DOHH2 (cell line): ENCODE results near the gene OGFOD3.

Experiments
- H3F3A ChIP-seq: fragments of 200-600 bp; sonication (generic), shearing (Covaris generic); 2 replicates; pipeline ENCODE4 v1.6.0; 2016; ENCODE audit warnings: antibody characterized with exemption, mild to moderate bottlenecking; ENCODE audit not compliant: control insufficient read depth, insufficient read depth
- H3K27ac ChIP-seq: fragments of 200-600 bp; sonication (generic); 2 replicates; pipeline ENCODE4 v1.5.1; 2014; ENCODE audit warnings: low read depth, mild to moderate bottlenecking, low read length, moderate library complexity
- H3K27me3 ChIP-seq: fragments of 200-600 bp; sonication (generic); 2 replicates; pipeline ENCODE4 v1.6.1; 2014; ENCODE audit warnings: mild to moderate bottlenecking, low read length, mixed read lengths; ENCODE audit not compliant: control insufficient read depth
- H3K36me3 ChIP-seq: fragments of 200-600 bp; sonication (generic); 2 replicates; pipeline ENCODE4 v1.6.1; 2014; ENCODE audit warnings: mild to moderate bottlenecking, low read length, moderate library complexity, mixed read lengths; ENCODE audit not compliant: control insufficient read depth
- H3K4me1 ChIP-seq: fragments of 200-600 bp; sonication (generic); 2 replicates; pipeline ENCODE4 v1.6.1; 2014; ENCODE audit warnings: mild to moderate bottlenecking, low read length, mixed read lengths; ENCODE audit not compliant: control insufficient read depth
- H3K4me2 ChIP-seq: fragments of 200-600 bp; sonication (generic); 2 replicates; pipeline ENCODE4 v1.6.0; 2014; ENCODE audit warnings: mild to moderate bottlenecking, low read length, moderate library complexity
- H3K4me3 ChIP-seq: fragments of 200-600 bp; sonication (generic); 2 replicates; pipeline ENCODE4 v1.5.1; 2014; ENCODE audit warnings: mild to moderate bottlenecking, low read length, mixed read lengths
- H3K79me2 ChIP-seq: fragments of 200-600 bp; sonication (generic); 2 replicates; pipeline ENCODE4 v1.6.1; 2014; ENCODE audit warnings: mild to moderate bottlenecking, low read length, mixed read lengths; ENCODE audit not compliant: control insufficient read depth
- H3K9me2 ChIP-seq: fragments of 200-600 bp; sonication (generic); replicated peaks from 2 replicates; pipeline ENCODE4 v1.6.1; 2014; ENCODE audit warnings: mild to moderate bottlenecking, low read length, mixed read lengths; ENCODE audit not compliant: control insufficient read depth
- H3K9me3 ChIP-seq: fragments of 200-600 bp; sonication (generic); 2 replicates; pipeline ENCODE4 v1.6.1; 2014; ENCODE audit warnings: antibody characterized with exemption, low read length, mixed read lengths; ENCODE audit not compliant: control insufficient read depth, insufficient read depth
- H4K20me1 ChIP-seq: fragments of 200-600 bp; sonication (generic); 2 replicates; pipeline ENCODE4 v1.6.0; 2014; ENCODE audit warnings: low read depth, mild to moderate bottlenecking, antibody characterized with exemption, low read length, moderate library complexity; ENCODE audit not compliant: control insufficient read depth, insufficient read depth
- EZH2phosphoT487 ChIP-seq: fragments of 200-600 bp; sonication (generic); IDR thresholded peaks from 2 replicates; pipeline ENCODE4 v1.6.1; 2017; ENCODE audit warnings: borderline replicate concordance, mild to moderate bottlenecking, antibody characterized with exemption, low read length, moderate library complexity, mixed read lengths
- TF ChIP-seq, protein P1 (sequence below): fragments of 200-600 bp; sonication (generic); IDR thresholded peaks from one replicate; pipeline ENCODE4 v1.5.1; 2014; ENCODE audit warnings: antibody characterized with exemption, mild to moderate bottlenecking, low read depth, low read length; ENCODE audit not compliant: poor library complexity, severe bottlenecking

Gene OGFOD3

GRCh38 chr17:82445542-82445941 is 27.2 kb upstream of the OGFOD3 start:
- no peak for TF ChIP-seq EZH2phosphoT487
- TF ChIP-seq, protein P1, sequence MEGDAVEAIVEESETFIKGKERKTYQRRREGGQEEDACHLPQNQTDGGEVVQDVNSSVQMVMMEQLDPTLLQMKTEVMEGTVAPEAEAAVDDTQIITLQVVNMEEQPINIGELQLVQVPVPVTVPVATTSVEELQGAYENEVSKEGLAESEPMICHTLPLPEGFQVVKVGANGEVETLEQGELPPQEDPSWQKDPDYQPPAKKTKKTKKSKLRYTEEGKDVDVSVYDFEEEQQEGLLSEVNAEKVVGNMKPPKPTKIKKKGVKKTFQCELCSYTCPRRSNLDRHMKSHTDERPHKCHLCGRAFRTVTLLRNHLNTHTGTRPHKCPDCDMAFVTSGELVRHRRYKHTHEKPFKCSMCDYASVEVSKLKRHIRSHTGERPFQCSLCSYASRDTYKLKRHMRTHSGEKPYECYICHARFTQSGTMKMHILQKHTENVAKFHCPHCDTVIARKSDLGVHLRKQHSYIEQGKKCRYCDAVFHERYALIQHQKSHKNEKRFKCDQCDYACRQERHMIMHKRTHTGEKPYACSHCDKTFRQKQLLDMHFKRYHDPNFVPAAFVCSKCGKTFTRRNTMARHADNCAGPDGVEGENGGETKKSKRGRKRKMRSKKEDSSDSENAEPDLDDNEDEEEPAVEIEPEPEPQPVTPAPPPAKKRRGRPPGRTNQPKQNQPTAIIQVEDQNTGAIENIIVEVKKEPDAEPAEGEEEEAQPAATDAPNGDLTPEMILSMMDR: no peak
- Histone ChIP-seq H3K79me2 (peaks cover 36% of the 10 kb centered on the region), H3K4me1 (peaks cover 39% of the 10 kb centered on the region), H3K36me3 (peaks cover 78% of the 10 kb centered on the region), H3K4me2 (no peak overlapping the region), H3K9me3 (peaks cover 3% of the 10 kb centered on the region; the same call in 1 of the 2 replicates), H4K20me1 (no peaks in the 10 kb centered on the region; the same call in 1 of the 2 replicates), H3K27me3 (no peaks in the 10 kb centered on the region), H3F3A (peaks cover 18% of the 10 kb centered on the region), H3K27ac (no peak overlapping the region), H3K9me2 (no peaks in the 10 kb centered on the region), H3K4me3 (no peak overlapping the region)

- no peak for TF ChIP-seq EZH2phosphoT487
- TF ChIP-seq, protein P1: no peak
- Histone ChIP-seq H3F3A (peaks cover 15% of the 10 kb centered on the region), H3K27ac (no peak overlapping the region), H3K4me1 (peaks cover 40% of the 10 kb centered on the region), H3K9me2 (no peaks in the 10 kb centered on the region), H3K36me3 (peaks cover 73% of the 10 kb centered on the region), H4K20me1 (no peaks in the 10 kb centered on the region; the same call in 1 of the 2 replicates), H3K4me2 (no peak overlapping the region), H3K79me2 (peaks cover 31% of the 10 kb centered on the region), H3K27me3 (no peaks in the 10 kb centered on the region), H3K4me3 (no peak overlapping the region), H3K9me3 (peaks cover 3% of the 10 kb centered on the region; the same call in 1 of the 2 replicates)
Measured at GRCh38 chr17:82444941-82445521, 26.6 kb upstream of the OGFOD3 start.

GRCh38 chr17:82444284-82444893 is 26.0 kb upstream of the OGFOD3 start:
- Histone ChIP-seq H3K4me2 (no peak overlapping the region), H3K9me3 (peaks cover 3% of the 10 kb centered on the region; the same call in 1 of the 2 replicates), H3F3A (peaks cover 11% of the 10 kb centered on the region), H3K9me2 (no peaks in the 10 kb centered on the region), H3K79me2 (peaks cover 30% of the 10 kb centered on the region), H4K20me1 (no peaks in the 10 kb centered on the region; the same call in 1 of the 2 replicates), H3K27ac (no peak overlapping the region), H3K36me3 (peaks cover 71% of the 10 kb centered on the region), H3K27me3 (no peaks in the 10 kb centered on the region), H3K4me1 (peaks cover 36% of the 10 kb centered on the region), H3K4me3 (no peak overlapping the region)
- no peak for TF ChIP-seq EZH2phosphoT487
- TF ChIP-seq, protein P1: no peak
